HepG2 (cell line): ENCODE data around the gene CDK6.

Experiments
- CREM ChIP-seq, 2 experiments: sonication (generic) in 1 of 2; formaldehyde crosslinking in 1 of 2; IDR thresholded peaks; 2 replicates each; pipeline versions ENCODE4 v1.4.0 to v1.6.1; 2016 to 2020; ENCODE audit warnings: antibody characterized with exemption in 1 of 2, mild to moderate bottlenecking in 1 of 2, missing genetic modification reagents in 1 of 2
- DNMT1 ChIP-seq: sonication (generic); formaldehyde crosslinking; IDR thresholded peaks from 2 replicates; pipeline ENCODE4 v1.5.1; 2020; ENCODE audit warnings: mild to moderate bottlenecking, missing genetic modification reagents
- ELF3 ChIP-seq: IDR thresholded peaks from 2 replicates; pipeline ENCODE4 v1.6.1; 2016; ENCODE audit warnings: missing genetic modification reagents, missing compliant biosample characterization
- MATR3 ChIP-seq: sonication (generic); formaldehyde crosslinking; IDR thresholded peaks from 2 replicates; pipeline ENCODE4 v1.4.0; 2020; ENCODE audit warnings: missing genetic modification reagents
- NFIC ChIP-seq: IDR thresholded peaks from 2 replicates; pipeline ENCODE4 v1.6.1; 2012; ENCODE audit warnings: mild to moderate bottlenecking, low read length, inconsistent platforms
- ZFP37 ChIP-seq: sonication (generic); formaldehyde crosslinking; IDR thresholded peaks from 2 replicates; pipeline ENCODE4 v1.4.0; 2020; ENCODE audit warnings: missing genetic modification reagents, borderline replicate concordance
- TF ChIP-seq, protein P1 (sequence below): sonication (generic); formaldehyde crosslinking; IDR thresholded peaks from 2 replicates; pipeline ENCODE4 v1.4.0; 2020; ENCODE audit warnings: missing genetic modification reagents, borderline replicate concordance
- TF ChIP-seq, protein P2 (sequence below): fragments of 450-650 bp; IDR thresholded peaks from 2 replicates; pipeline ENCODE4 v1.6.1; 2016
- TF ChIP-seq, protein P3 (sequence below): sonication (generic); formaldehyde crosslinking; IDR thresholded peaks from 2 replicates; pipeline ENCODE4 v1.5.0; 2020; ENCODE audit warnings: mild to moderate bottlenecking, missing genetic modification reagents, moderate library complexity
- TF ChIP-seq, protein P4 (sequence below): IDR thresholded peaks from 2 replicates; pipeline ENCODE4 v1.6.1; 2012; ENCODE audit warnings: low read length, improper control_type of control experiment

DNA sequence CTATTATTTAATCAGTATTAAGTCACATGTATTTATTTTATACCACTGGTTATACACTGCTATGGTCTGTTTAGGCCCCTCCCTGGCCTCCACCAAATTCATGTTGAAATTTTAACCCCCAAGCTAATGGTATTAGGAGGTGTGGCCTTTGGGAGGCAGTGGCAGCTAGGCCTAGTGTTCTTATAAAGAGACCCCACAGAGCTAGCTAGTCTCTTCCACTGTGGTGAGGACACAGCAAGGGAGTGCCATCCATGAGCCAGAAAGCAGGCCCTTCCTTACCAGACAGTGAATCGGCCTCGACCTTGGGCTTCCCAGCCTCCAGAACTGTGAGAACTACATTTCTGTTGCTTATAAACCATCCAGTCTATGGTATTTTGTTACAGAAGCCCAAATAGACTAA lies 279.1 kb downstream of the CDK6 start:
- no peak for TF ChIP-seq NFIC
- no peak for TF ChIP-seq ELF3 (CRISPR knock-in tag)
- TF ChIP-seq, protein P1, sequence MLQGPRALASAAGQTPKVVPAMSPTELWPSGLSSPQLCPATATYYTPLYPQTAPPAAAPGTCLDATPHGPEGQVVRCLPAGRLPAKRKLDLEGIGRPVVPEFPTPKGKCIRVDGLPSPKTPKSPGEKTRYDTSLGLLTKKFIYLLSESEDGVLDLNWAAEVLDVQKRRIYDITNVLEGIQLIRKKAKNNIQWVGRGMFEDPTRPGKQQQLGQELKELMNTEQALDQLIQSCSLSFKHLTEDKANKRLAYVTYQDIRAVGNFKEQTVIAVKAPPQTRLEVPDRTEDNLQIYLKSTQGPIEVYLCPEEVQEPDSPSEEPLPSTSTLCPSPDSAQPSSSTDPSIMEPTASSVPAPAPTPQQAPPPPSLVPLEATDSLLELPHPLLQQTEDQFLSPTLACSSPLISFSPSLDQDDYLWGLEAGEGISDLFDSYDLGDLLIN (CRISPR knock-in tag) = no peak
- TF ChIP-seq CREM (IDR thresholded peaks at IDR 0.05) = no peak
- TF ChIP-seq CREM (CRISPR knock-in tag; IDR thresholded peaks at IDR 0.05) = no peak
- TF ChIP-seq, protein P2, sequence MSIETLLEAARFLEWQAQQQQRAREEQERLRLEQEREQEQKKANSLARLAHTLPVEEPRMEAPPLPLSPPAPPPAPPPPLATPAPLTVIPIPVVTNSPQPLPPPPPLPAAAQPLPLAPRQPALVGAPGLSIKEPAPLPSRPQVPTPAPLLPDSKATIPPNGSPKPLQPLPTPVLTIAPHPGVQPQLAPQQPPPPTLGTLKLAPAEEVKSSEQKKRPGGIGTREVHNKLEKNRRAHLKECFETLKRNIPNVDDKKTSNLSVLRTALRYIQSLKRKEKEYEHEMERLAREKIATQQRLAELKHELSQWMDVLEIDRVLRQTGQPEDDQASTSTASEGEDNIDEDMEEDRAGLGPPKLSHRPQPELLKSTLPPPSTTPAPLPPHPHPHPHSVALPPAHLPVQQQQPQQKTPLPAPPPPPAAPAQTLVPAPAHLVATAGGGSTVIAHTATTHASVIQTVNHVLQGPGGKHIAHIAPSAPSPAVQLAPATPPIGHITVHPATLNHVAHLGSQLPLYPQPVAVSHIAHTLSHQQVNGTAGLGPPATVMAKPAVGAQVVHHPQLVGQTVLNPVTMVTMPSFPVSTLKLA = no peak
- TF ChIP-seq ZFP37 (CRISPR knock-in tag) = no peak
- no peak for TF ChIP-seq DNMT1
- TF ChIP-seq, protein P3, sequence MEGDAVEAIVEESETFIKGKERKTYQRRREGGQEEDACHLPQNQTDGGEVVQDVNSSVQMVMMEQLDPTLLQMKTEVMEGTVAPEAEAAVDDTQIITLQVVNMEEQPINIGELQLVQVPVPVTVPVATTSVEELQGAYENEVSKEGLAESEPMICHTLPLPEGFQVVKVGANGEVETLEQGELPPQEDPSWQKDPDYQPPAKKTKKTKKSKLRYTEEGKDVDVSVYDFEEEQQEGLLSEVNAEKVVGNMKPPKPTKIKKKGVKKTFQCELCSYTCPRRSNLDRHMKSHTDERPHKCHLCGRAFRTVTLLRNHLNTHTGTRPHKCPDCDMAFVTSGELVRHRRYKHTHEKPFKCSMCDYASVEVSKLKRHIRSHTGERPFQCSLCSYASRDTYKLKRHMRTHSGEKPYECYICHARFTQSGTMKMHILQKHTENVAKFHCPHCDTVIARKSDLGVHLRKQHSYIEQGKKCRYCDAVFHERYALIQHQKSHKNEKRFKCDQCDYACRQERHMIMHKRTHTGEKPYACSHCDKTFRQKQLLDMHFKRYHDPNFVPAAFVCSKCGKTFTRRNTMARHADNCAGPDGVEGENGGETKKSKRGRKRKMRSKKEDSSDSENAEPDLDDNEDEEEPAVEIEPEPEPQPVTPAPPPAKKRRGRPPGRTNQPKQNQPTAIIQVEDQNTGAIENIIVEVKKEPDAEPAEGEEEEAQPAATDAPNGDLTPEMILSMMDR = no peak
- TF ChIP-seq MATR3 (CRISPR knock-in tag) = no peak
- TF ChIP-seq, protein P4, sequence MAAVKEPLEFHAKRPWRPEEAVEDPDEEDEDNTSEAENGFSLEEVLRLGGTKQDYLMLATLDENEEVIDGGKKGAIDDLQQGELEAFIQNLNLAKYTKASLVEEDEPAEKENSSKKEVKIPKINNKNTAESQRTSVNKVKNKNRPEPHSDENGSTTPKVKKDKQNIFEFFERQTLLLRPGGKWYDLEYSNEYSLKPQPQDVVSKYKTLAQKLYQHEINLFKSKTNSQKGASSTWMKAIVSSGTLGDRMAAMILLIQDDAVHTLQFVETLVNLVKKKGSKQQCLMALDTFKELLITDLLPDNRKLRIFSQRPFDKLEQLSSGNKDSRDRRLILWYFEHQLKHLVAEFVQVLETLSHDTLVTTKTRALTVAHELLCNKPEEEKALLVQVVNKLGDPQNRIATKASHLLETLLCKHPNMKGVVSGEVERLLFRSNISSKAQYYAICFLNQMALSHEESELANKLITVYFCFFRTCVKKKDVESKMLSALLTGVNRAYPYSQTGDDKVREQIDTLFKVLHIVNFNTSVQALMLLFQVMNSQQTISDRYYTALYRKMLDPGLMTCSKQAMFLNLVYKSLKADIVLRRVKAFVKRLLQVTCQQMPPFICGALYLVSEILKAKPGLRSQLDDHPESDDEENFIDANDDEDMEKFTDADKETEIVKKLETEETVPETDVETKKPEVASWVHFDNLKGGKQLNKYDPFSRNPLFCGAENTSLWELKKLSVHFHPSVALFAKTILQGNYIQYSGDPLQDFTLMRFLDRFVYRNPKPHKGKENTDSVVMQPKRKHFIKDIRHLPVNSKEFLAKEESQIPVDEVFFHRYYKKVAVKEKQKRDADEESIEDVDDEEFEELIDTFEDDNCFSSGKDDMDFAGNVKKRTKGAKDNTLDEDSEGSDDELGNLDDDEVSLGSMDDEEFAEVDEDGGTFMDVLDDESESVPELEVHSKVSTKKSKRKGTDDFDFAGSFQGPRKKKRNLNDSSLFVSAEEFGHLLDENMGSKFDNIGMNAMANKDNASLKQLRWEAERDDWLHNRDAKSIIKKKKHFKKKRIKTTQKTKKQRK = no peak
